Measurements from ENCODE around the gene B3GAT1. TPM values are rescaled to one million over a fixed set of nuclear protein-coding genes. Genes with fewer than 3 reads are reported as not detected.

Gene B3GAT1
- total and polyA plus RNA-seq, 2 of the 13 experiments (the other 11 are each of a cell fraction or from before 2014, with no cell fraction given): not detected

- TF ChIP-seq ARID3A (IDR thresholded peaks at IDR 0.05; ENCODE audit: low read depth, low read length) (no peak), ERF (CRISPR knock-in tag; IDR thresholded peaks at IDR 0.05) (no peak)
These were observed 13.3 kb downstream of the B3GAT1 start (continued) for GRCh38 chr11:134398644-134399292.

DNA sequence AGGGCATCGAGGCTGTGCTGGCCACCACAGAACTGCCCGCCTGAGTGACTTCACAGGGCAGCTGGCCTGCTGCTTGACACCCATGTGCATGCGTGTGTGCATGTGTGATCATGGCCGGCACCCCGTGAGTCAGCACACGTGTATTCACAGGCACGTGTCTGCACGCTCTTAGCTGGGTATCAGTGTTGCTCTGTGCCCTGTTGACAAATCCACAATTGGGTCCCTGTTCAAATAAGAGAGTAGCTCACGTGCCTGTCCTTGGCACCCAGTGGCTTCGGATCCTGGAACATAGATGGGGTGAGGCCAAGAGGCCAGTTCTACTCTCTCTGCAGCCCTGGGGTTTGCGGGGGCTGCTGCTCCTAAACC is 14.0 kb downstream of the B3GAT1 start:
- WGBS (ENCODE audit: low lambda C conversion rate): 20% methylated on average over 3 of the region's 11 CpGs
- no peak overlapping the region for H3K4me2 ChIP-seq (ENCODE audit: low read depth, low read length)
- ATAC-seq (no peak), DNase-seq (ENCODE audit: low spot score) (no peak), FAIRE-seq (no peak)
- in situ Hi-C loops (cut with HindIII; ENCODE audit: extremely low pct_ligation_motif_present, low pct_unique_long_range_greater_than_20kb): no loop called here
- no peaks in the 10 kb centered on the region for H3K79me2 ChIP-seq (ENCODE audit: insufficient read depth, low read length)
- no peaks in the 10 kb centered on the region for H3K9me3 ChIP-seq (ENCODE audit: low read length)
- H4K20me1 ChIP-seq (ENCODE audit: insufficient read depth, low read length): no peaks in the 10 kb centered on the region
- ChIA-PET CTCF (ENCODE audit: low intra/inter-chr PET ratio, low total read pairs) (no interaction called here), POLR2A (no interaction called here)
- H2AFZ ChIP-seq (ENCODE audit: low read length): no peak overlapping the region
- H3K4me3 ChIP-seq (replicated peaks in 1 of 3; ENCODE audit: insufficient read depth in 1 of 3, low read depth in 2 of 3, low read length in 3 of 3): no peak overlapping the region
- no TSS peak for BruUV-seq (replicated peaks)
- H3K4me1 ChIP-seq (ENCODE audit: insufficient read depth, low read length): no peaks in the 10 kb centered on the region
- intact Hi-C loops (cut with micrococcal nuclease; ENCODE audit: unreplicated experiment): no loop called here
- H3K9ac ChIP-seq (ENCODE audit: insufficient read depth, low read depth, low read length): no peak overlapping the region
- H3K27ac ChIP-seq (ENCODE audit: extremely low read length, insufficient read depth, low read length): no peak overlapping the region
- no peaks in the 10 kb centered on the region for H3K36me3 ChIP-seq (replicated peaks in 1 of 2; ENCODE audit: control insufficient read depth in 1 of 2, insufficient read depth in 2 of 2, low read length in 2 of 2)
- H3K27me3 ChIP-seq (ENCODE audit: control insufficient read depth in 1 of 2, insufficient read depth in 2 of 2, low read length in 2 of 2): peaks cover 2 to 37% of the 10 kb centered on the region in 2 experiments; a peak in 4 of 5 replicates
- no peak for TF ChIP-seq SIX4 (CRISPR knock-in tag; IDR thresholded peaks at IDR 0.05)
- TF ChIP-seq HNRNPLL (IDR thresholded peaks at IDR 0.05; ENCODE audit: low read depth, low read length, poor library complexity, severe bottlenecking): no peak
- TF ChIP-seq THYN1 (CRISPR knock-in tag; IDR thresholded peaks at IDR 0.05; ENCODE audit: borderline replicate concordance, low read depth): no peak
- no peak for TF ChIP-seq NFE2 (CRISPR knock-in tag; IDR thresholded peaks at IDR 0.05)
- TF ChIP-seq ZNF609 (CRISPR knock-in tag; IDR thresholded peaks at IDR 0.05; ENCODE audit: borderline replicate concordance): no peak
